HK-2 (cell line): ENCODE measurements around the gene TSGA10IP.
A peak's percentile ranks its signal among the peaks of the same experiment; 100 is the strongest.

ENCODE experiments used
- DNase-seq: peaks from one replicate; pipeline ENCODE4 v3.0.0-alpha.2; 2018; ENCODE audit not compliant: unreplicated experiment

Gene TSGA10IP

GRCh38 chr11:65917434-65918210, 27.7 kb upstream of the TSGA10IP start:
- DNase-seq: no peak

DNA sequence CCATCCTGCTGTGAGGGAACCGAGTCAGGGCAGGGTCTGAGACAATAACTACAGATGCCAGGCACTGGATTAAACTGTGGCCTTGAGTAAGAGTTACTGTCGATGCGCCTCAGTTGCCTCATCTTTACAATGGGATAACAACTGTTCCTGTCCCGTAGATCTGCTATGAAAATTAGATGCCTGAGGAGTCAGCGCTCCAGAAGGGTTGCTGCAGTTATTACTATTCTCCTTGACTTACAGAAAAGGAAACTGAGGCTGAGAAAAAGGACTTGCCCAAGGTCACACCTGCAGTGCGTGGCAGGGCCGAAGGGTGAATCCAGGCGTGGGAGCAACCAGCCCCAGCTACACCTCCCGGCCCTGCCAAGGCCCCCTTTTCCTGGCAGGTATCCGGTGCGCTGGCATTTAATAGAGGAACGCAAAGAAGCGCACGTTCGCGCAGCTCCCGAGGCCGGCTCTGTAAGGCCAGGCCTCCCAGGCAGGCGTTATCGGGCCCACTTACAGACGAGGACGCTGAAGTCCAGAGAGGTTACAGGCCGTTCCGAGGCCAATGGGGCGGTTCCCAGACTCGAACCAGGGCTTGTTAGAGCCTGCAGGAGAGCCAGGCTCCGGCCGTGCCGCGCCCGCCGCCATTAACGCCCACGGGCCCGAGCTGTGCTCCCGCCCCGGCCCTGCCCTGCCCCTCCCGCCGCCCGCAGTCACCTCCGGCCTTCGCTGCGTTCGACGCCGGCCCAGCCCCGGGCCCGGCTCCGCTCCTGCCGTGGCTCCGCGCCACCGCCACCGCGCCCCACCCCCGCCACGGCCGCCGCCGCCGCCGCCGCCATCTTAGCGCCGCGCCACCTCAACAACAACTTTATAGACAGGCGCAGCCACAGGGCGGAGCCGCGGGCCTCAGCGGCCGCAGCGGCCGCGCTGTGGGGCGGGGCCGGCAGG, 26.8 kb upstream of the TSGA10IP start, which contains the start of gene C11orf68:
TSS of gene C11orf68 (minus strand) at position 852 of the 930 bp plus-strand sequence. CDS start at position 821, 31 bp downstream.
- DNase-seq: no peak

DNA sequence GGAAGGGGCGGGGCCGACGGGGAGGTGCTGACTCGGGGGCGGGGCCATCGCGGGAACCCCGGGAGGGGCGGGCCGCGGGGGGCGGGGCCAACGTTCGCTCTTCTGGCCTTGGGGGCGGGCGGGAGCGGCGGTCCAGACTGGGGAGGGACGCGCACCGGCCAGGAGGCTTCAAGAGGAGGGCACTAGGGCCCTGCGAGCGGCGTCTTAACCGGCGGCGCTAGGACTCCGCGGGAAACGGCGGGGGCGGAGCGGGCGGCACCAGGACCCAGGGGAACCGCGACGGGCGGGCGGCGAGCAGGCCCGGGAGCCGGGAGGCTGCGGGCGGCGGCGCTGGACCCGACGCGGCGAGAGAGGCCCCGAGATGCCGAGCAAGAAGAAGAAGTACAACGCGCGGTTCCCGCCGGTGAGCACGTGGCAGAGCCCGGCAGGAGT, 26.1 kb upstream of the TSGA10IP start, which contains the start of gene DRAP1:
TSS of gene DRAP1 (plus strand) at position 286 of the 432 bp plus-strand sequence. CDS start at position 362, 76 bp downstream.
- DNase-seq: peak; percentile 97

- no peak for DNase-seq
These were observed 25.5 kb upstream of the TSGA10IP start for GRCh38 chr11:65919573-65920371.

DNA sequence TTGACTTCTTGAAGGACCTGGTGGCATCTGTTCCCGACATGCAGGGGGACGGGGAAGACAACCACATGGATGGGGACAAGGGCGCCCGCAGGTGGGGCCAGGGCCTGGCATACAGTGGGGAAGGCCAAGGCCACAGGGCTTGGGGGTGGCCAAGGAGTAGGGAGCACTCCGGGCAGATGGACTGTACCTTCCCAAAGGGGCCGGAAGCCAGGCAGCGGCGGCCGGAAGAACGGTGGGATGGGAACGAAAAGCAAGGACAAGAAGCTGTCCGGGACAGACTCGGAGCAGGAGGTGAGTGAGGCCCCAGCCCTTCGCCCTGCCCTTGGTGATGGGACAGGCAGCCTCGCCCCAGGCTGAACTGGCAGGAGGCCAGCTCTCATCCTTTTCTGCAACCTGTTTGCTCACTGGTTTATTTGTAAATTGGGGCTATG, 24.9 kb upstream of the TSGA10IP start:
- no peak for DNase-seq

GRCh38 chr11:65921033-65921555, 24.2 kb upstream of the TSGA10IP start:
- no peak for DNase-seq

GRCh38 chr11:65921876-65922275, 23.4 kb upstream of the TSGA10IP start:
- DNase-seq: no peak

DNA sequence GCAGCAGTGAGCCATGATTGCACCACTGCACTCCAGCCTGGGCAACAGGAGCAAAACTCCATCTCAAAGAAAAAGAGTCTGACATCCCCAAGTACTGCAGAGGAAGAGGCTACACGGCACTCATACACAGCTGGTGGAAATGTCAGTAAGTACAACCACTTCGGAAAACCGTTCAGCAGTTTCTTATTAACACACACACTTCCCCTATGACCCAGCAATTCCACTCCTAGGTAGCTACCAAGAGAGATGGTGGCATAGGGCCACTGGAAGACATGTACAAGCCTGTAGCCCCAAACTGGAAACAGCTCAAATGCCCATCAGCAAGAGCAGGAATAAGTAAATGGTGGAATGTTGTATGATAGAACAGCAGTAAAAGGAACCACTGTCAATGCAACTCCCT, 22.7 kb upstream of the TSGA10IP start:
- DNase-seq: no peak

DNA sequence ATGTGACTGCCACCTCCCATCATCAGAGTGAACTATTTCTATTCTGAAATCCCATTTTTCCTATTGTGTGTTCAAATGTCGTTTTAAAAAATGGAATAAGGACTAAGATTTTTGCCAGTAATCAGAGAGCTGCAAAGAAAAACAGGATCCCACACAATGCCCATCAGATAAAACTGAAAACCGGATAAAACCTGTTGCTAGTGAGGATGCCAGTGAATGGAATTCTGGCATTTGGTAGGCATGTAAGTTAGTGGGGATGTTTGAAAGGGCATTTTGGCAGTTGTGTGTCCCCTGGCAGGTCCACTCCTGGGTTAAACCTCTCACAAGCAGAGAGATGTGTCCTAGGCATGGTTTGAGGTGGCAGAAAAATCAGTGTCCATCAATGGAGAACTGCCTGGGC, 19.9 kb upstream of the TSGA10IP start:
- no peak for DNase-seq

DNA sequence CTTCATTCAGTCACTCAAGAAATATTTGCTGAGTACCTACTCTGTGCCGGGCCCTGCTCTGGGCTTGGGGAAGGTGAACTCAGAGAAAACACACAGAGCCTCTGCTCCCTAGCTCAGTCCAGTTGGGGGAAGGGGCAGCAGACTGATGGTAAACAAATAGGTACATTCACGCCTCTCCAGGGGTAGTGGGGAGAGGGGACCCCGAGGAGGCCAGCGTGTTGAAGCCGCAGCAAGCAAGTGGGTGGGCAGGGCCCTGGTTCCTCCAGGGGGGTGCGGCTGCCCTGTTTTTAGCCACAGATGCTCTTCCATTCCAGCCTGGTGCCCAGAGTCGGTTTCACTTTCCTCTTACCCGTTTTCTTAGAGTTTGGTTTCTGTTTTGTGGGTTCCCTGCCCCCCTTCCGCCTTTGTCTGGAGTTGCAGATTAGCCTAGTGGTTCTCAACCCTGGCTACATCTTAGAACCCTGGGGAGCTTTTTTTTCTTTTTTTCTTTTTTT, 17.3 kb upstream of the TSGA10IP start:
- DNase-seq: no peak

DNA sequence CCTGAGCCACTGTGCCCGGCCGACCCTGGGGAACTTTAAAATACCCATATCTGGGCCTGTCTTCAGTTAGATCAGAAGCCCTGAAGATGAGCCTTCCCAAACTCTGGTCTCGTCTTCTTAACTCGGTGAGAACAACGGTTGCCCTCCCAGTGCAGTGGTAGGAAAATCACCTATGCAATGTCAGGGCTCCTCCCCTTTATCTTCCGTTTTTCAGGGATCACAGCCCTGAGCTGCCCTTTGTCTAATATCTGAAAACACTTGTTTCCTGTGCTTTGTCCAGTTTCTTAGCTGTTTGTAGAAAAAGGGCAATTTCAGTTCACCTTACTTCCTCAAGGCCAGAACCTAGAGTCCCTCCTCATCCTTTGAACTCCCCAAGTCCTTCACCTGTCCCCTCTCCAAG, 16.6 kb upstream of the TSGA10IP start:
- no peak for DNase-seq

GRCh38 chr11:65931773-65932557, 13.3 kb upstream of the TSGA10IP start:
- DNase-seq: no peak

- no peak for DNase-seq
These were observed 12.7 kb upstream of the TSGA10IP start for GRCh38 chr11:65932558-65932919.

DNA sequence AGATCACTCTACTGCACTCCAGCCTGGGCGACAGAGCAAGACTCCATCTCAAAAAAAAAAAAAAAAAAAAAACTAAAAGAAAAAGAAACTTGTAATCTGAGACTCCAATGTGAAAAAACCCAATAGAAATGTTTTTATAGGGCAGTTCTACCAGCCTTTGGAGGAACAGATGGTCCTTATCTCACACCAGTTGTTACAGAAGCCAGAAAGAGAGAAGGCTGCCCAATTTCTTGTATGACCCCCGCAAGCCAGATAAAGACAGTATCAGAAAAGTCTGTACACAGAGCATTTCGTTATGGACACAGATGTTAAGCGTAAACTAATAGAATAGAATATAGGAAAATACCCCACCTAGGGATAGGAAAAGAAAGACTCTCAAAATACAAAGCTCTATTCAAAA, 11.3 kb upstream of the TSGA10IP start:
- no peak for DNase-seq

- no peak for DNase-seq
These were observed 7.5 kb upstream of the TSGA10IP start for GRCh38 chr11:65937766-65938165.

DNA sequence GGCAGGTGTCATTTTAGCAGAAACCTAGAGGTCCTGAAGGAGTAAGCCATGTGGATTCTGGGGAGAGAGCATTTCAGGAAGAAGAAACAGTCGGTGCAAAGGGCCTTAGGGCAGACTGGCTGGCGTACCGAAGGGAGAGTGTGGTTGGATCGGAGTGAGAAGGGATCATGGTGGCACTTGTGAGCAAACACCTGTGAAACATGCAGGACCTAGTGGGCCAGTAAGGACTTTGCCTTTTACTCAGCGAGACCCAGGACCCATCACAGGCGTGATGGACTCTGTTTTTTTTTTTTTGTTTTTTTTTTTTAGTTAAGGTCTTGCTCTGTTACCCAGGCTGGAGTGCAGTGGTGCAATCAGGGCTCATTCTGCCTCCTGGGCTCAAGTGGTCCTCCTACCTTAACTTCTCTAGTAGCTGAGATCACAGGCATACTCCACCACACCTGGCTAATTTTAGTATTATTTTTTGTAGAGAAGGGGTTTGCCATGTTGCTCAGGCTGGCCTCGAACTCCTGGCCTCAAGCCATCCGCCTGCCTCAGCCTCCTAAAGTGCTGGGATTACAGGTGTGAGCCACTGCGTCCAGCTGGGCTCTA, 3.5 kb upstream of the TSGA10IP start:
- DNase-seq: no peak

GRCh38 chr11:65942531-65942930, 2.7 kb upstream of the TSGA10IP start:
- DNase-seq: no peak

GRCh38 chr11:65944191-65944590, 1.1 kb upstream of the TSGA10IP start:
- DNase-seq: no peak

DNA sequence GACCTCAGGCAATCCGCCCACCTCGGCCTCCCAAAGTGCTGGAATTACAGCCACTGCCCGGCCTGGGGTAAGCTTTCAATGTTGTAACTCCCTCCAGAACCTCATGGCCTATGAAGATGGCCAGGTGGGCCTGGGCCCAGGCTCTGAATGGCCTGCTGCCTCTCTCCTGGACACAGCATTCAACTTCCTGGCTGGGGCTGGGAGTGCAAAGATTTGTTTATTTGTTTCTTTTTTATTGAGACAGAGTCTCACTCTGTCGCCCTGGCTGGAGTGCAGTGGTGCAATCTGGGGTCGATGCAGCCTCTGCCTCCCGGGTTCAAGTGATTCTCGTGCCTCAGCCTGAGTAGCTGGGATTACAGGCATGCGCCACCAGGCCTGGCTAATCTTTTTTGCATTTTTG, 513 bp upstream of the TSGA10IP start:
- DNase-seq: no peak

DNA sequence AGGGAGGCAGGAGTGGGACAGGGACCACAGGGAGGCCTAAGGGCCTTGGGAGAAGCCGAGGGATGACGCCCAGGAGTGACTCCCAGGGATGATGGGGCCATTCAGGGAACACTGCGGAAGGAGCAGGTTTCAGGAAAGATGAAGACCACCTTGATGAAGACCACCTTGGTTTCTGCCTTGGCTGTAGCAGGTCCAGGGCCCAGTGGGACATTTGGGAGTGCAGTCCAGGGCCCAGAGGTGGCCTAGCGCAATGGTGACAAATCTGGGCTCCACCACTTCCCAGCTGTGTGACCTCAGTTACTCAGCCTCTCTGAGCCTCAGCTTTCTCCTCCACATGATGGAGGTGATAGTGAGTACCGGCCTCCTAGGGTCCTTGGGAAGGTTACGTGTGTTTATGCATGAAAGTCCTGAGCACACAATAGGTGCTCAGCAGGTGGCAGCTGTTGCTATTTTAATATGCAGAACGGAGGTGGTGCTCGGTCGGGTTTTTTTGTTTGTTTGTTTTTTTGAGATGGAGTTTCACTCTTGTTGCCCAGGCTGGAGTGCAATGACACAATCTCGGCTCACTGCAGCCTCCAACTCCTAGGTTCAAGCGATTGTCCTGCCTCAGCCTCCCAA, 770 bp downstream of the TSGA10IP start:
- no peak for DNase-seq
